MG63 (cell line): ENCODE results near the gene SCP2D1. TPM values are rescaled to one million over a fixed set of nuclear protein-coding genes. Genes with fewer than 3 reads are reported as not detected.
A peak's percentile ranks its signal among the peaks of the same experiment; 100 is the strongest.

Experiments
- DNase-seq: peaks from one replicate; pipeline ENCODE4 v3.0.0-alpha.2; 2020
- H3K27me3 ChIP-seq: fragments of 250-450 bp; sonication (Bioruptor Pico); 2 replicates; pipeline ENCODE4 v1.5.1; 2020; ENCODE audit warnings: mild to moderate bottlenecking, moderate library complexity
- H3K36me3 ChIP-seq: fragments of 250-450 bp; sonication (Bioruptor Pico); 2 replicates; pipeline ENCODE4 v1.5.1; 2020; ENCODE audit warnings: mild to moderate bottlenecking, moderate library complexity
- H3K4me3 ChIP-seq: fragments of 250-450 bp; sonication (Bioruptor Pico); 2 replicates; pipeline ENCODE4 v1.5.1; 2020; ENCODE audit warnings: mild to moderate bottlenecking, moderate library complexity
- H3K9me3 ChIP-seq: fragments of 250-450 bp; sonication (Bioruptor Pico); 2 replicates; pipeline ENCODE4 v1.5.1; 2020; ENCODE audit warnings: mild to moderate bottlenecking, moderate library complexity
- total RNA-seq: library from RNA; depleted of rRNA; stranded (reverse); fragments of >200 nt; shearing (Covaris generic); gene quantifications from 2 replicates; pipeline ENCODE4 v1.2.3, GENCODE V29; 2014; ENCODE audit warnings: low replicate concordance; rRNA removed

Gene SCP2D1
- total RNA-seq, 1 experiment from 2014 or later: not detected

DNA sequence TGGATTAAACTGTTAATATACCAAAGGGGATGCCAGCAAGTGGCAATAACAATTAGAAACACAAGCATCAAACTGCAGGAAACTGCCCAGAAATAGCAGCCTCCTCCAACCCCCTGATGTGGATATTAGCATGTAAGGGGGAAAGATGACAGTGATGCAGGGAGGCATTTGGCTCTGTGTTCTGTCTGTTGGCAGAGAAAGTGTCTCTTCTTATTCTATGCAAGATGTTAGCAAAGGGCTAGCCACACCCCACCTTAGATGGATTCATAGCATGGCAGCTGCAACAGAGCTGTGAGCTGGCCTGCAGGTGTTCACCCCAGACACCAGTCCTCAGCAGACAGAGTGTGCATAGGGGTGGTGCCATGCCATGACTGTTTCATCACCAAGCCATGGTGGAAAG lies 38.0 kb downstream of the SCP2D1 start:
- Histone ChIP-seq H3K36me3 (no peaks in the 10 kb centered on the region), H3K4me3 (no peak overlapping the region), H3K9me3 (no peaks in the 10 kb centered on the region), H3K27me3 (no peaks in the 10 kb centered on the region)
- no peak for DNase-seq

- Histone ChIP-seq H3K27me3 (no peaks in the 10 kb centered on the region), H3K4me3 (no peak overlapping the region), H3K36me3 (no peaks in the 10 kb centered on the region), H3K9me3 (no peaks in the 10 kb centered on the region)
- DNase-seq: no peak
These were observed 38.7 kb downstream of the SCP2D1 start for GRCh38 chr20:18852318-18852717.

DNA sequence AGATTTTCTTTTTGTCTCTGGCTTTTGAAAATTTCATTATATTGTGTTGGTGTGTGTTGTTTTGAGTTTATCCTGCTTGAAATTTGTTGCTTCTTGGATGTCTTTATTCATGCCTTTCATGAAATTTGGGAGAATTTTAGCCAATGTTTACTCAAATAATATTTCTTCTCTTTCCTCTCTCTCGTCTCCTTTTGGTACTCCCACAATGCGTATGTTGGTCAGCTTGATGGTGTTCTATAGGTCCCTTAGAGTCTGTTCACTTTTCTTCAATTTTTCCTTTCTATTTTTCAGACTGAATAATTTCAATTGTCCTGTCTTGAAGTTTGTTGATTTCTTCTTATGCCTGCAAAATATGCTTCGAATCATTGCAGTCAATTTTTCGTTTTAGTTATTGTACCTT lies 39.6 kb downstream of the SCP2D1 start:
- Histone ChIP-seq H3K9me3 (no peaks in the 10 kb centered on the region), H3K27me3 (no peaks in the 10 kb centered on the region), H3K36me3 (no peaks in the 10 kb centered on the region), H3K4me3 (no peak overlapping the region)
- DNase-seq: no peak

DNA sequence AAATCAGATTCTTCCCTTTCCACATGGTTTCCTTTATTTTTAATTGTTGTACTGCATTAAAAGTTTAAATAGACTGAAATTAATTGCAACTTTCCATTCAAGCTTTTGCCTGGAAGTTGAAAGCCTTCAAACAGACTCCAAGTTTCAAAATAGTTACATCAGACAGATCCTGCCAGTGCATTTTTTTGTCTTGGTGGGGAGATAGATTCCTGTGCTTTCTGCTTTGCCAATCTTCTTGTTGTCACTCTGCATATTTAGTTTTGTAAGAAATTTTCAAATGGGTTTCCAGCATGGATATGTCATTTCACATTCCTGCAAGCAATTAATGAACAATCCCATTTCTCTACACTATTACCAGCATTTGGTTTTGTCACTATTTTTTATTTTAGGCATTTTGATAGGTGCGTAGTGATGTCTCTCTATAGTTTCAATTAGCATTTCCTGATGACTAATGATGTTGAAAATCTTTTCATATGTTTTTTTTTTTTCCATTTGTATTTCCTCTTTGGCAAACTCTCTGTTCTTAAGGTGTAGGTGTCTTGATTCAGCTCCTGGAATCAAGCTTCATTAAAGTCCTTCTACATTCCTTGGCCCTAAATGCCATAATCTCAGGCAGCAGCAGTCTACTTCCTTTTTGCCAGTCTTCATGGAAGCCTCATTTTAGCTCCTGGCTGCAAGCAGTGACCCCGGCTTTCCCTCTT lies 40.5 kb downstream of the SCP2D1 start:
- no peaks in the 10 kb centered on the region for H3K9me3 ChIP-seq
- H3K27me3 ChIP-seq: no peaks in the 10 kb centered on the region
- H3K36me3 ChIP-seq: no peaks in the 10 kb centered on the region
- H3K4me3 ChIP-seq: no peak overlapping the region
- no peak for DNase-seq

DNA sequence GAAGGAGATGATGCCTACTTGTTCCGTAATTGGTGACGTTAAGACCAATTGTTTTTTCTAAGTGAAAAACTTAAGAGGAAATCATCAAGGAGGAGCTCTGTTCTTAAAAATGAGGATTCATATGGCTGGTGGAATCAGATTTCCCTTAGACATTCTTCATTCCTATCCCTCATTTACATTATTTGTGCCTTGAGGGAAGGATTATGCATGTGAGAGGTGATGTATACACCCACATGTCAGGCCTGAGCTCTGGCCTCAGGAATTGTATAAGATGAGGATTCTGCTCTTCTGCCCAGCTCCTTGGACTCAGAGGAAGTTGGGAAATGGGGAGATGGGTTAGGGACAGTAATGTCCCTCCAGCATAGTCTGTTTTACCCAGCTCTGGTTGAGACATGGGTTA lies 42.3 kb downstream of the SCP2D1 start:
- Histone ChIP-seq H3K27me3 (no peaks in the 10 kb centered on the region), H3K9me3 (no peaks in the 10 kb centered on the region), H3K36me3 (no peaks in the 10 kb centered on the region), H3K4me3 (no peak overlapping the region)
- no peak for DNase-seq

- Histone ChIP-seq H3K27me3 (no peaks in the 10 kb centered on the region), H3K4me3 (no peak overlapping the region), H3K9me3 (no peaks in the 10 kb centered on the region), H3K36me3 (no peaks in the 10 kb centered on the region)
- no peak for DNase-seq
These were observed 43.3 kb downstream of the SCP2D1 start for GRCh38 chr20:18856873-18857272.

- peak; percentile 23 for DNase-seq
- Histone ChIP-seq H3K9me3 (no peaks in the 10 kb centered on the region), H3K27me3 (no peaks in the 10 kb centered on the region), H3K36me3 (no peaks in the 10 kb centered on the region), H3K4me3 (no peak overlapping the region)
These were observed 44.1 kb downstream of the SCP2D1 start for GRCh38 chr20:18857640-18858039.

GRCh38 chr20:18858816-18859215 lies 45.2 kb downstream of the SCP2D1 start:
- DNase-seq: no peak
- Histone ChIP-seq H3K9me3 (no peaks in the 10 kb centered on the region), H3K27me3 (no peaks in the 10 kb centered on the region), H3K4me3 (no peak overlapping the region), H3K36me3 (no peaks in the 10 kb centered on the region)

Other genes with a start within 250 kb of the SCP2D1 start
- gene SMIM26, start 246.4 kb upstream of the SCP2D1 start, total RNA-seq: 32.8 and 200 TPM in 2 replicates
- 48.2 and 66.9 TPM in 2 replicates for gene DTD1, start 225.7 kb upstream of the SCP2D1 start, total RNA-seq